Fibroblast of upper back skin (primary cell): ENCODE measurements around the gene TSPEAR.

ENCODE experiments used
- DNase-seq: peaks from one replicate; pipeline ENCODE4 v3.0.0-alpha.2; 2013

TSPEAR gene

GRCh38 chr21:44718093-44718492, 6.7 kb upstream of the TSPEAR start:
- no peak for DNase-seq

GRCh38 chr21:44716984-44717383, 5.6 kb upstream of the TSPEAR start:
- DNase-seq = peak; percentile 40

- no peak for DNase-seq
Observed at GRCh38 chr21:44714905-44715304, 3.5 kb upstream of the TSPEAR start.

- no peak for DNase-seq
Observed at GRCh38 chr21:44713846-44714245, 2.5 kb upstream of the TSPEAR start.

DNA sequence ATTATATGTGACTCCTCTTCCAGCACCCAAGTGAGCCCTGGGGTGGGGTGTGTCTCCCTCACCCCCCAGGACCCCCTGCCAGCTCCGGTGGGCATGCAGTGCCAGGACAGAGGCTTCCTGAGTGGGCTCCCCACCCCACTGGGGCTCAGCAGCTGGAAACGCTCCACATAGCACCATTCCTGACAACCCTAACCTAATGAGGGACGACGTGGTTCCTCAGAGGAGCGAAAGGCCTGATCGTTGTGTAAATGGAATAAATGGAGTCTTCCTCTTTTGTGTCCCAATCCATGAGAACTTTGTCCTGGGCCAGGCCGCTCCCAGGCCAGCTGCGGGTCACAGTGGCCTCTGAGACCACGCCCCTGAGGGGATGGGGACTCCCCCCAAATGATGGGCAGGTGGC, 1.8 kb upstream of the TSPEAR start:
- DNase-seq = no peak

DNA sequence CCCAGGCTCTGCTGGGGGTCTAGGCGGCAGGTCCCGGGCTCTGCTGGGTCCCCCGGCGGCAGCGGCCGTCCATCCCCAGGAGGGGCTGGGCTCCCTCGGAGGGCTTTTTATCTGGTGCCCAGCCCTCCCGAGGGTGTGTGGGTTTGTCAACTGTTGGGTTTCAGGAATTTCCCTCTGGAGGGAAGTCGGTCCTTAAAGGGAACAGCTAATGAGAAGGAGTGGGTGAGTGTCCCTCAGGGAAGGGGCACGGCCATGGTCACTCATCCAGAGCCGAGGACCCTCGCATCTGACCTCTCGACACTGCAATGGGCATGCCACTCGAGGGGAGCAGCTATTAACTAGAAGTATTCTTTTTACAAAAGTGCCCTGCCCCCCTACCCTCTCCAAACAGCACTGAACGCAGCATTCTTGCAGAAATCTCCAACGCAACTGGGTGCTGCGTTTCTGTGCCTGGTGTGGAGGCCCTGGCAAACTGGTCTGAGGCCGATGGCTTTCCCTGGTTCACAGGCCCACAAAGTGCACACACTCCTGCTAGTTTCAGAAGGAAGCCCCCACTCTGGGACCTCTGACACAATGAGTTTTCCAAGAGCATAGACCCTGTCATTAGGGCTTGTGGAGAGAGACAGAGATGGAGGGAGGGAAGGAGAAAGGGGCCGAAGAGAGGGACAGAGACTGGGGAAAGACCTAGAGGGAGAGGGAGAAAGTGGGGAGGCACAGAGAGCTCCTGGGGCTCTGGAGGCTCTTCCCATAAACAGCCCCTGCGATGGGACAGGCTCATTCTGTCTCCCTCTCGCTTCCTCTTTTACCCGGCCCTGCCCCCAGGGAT, 1.0 kb upstream of the TSPEAR start:
- no peak for DNase-seq

DNA sequence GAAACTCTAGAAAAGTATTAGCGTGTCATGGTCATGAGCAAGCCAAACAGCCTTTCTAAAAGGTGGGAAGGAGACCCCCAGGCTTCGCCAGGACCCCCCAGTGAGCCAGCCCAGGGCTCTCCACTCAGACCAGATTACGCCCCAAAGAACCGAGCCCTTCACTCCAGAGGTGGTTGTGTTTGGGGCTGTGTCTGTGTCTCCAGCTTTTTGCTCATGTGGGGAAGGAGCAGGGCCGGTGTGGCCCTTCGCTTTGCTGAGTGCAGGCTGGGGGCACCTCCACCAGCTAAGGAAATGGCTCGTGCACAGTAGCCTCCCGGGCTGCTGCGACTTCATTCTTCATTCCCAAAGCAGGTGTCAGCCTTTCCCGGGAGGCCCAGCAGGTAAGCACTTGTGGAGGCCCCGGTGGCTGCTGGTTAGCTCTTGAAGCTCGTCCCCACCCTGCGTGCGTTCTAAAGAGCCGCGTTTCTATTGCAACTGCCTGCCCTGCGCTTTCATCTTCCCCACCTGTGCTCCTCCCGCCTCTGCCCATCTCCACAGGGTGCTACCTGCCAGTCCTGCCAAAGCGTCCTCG, 531 bp downstream of the TSPEAR start:
- DNase-seq = no peak

GRCh38 chr21:44710294-44710665, 1.1 kb downstream of the TSPEAR start:
- no peak for DNase-seq

- DNase-seq = peak; percentile 3
Observed at GRCh38 chr21:44709426-44710293, 1.7 kb downstream of the TSPEAR start.

DNA sequence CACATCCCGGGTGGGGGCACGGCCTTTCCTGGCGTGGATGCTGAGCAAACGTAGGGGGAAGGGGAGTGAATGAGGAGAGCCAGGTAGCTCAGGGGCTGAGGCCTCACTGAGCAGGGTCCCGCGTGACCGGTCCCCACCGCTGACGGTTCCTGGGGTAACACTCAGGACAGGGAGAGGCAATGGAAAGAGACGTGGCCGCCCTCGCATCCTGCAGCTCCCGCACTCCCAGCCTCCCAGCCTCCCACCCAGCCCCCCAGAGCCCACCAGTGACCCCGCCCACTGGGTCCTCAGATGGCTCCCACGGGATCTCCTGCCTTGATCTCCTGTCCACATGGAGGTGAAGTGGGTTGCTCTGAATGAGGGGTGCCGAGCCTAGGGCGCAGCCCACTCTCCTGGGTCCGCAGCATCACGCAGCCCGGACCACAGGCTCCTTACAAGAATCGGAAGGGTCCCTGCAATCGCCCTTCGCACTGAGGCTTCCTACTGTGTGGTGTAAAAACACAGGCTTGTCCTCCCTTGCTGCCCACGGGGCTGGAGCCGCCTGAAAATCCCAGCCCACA, 2.4 kb downstream of the TSPEAR start:
- no peak for DNase-seq

GRCh38 chr21:44708213-44708865, 3.0 kb downstream of the TSPEAR start:
- no peak for DNase-seq

- no peak for DNase-seq
Observed at GRCh38 chr21:44706706-44707581, 4.4 kb downstream of the TSPEAR start.

GRCh38 chr21:44706026-44706705, 5.2 kb downstream of the TSPEAR start:
- DNase-seq = no peak

- DNase-seq = no peak
Observed at GRCh38 chr21:44704636-44705001, 6.8 kb downstream of the TSPEAR start.

- DNase-seq = no peak
Observed at GRCh38 chr21:44703731-44704635, 7.4 kb downstream of the TSPEAR start.

DNA sequence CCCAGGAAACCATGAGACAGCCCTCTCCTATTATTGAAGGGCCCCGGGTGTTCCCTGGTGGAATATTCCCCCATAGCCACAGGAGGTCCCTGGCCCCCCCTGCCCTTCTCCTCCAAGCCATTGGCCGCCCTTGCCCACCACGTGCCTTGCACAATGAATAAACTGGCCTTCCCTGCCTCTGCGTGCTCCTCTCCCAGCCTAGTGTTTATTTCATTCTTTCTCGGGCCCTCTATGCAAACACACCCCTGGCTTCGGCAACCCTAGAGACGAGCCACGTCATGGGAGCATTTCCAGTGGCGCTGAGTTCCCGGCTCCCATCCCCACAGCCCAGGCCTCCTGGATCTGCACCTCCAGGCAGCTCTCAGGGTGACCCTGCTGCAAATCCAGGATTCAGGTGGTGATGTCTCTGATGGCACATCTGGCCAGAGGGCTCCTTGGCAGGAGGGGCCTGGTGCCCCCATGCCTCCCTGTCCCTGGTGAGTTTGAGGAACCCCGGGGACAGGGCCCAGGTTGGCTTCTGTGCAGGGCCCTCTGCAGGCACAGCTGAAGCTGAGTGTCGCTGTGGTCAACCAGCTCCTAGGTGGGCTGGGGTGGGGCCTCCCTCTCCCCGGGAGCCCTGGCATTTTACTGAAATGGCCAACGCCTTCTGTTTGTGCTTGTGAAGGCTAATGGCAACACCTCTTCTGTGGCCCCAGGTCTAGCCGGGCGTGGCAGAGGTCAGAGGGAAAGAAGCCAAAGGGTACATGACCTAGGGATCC, 8.2 kb downstream of the TSPEAR start:
- no peak for DNase-seq

DNA sequence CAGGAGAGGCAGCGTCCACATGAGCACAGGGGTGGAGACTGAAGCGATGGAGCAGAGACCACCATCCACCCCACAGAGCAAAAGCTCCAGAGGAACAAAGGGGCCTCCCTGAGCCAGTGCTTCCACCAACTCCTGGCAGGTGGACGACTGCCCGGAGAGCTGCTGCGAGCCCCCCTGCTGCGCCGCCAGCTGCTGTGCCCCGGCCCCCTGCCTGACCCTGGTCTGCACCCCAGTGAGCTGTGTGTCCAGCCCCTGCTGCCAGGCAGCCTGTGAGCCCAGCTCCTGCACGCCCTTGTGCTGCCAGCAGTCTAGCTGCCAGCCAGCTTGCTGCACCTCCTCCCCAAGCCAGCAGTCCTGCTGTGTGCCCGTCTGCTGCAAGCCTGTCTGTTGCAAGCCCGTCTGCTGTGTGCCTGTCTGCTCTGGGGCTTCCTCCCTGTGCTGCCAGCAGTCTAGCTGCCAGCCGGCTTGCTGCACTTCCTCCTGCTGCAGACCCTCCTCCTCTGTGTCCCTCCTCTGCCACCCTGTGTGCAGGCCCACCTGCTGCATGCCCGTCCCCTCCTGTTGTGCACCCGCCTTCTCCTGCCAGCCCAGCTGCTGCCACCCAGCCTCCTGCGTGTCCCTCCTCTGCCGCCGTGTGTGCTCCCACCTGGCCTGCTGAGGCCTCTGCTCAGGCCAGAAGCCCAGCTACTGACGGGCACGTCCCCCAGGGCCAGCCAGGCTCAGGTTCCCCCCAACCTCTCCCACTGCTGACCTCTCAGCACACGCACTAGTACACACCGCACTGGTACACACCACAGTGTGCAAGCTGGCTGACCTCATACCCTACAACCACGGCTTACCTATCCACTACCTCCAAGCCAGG, 9.0 kb downstream of the TSPEAR start:
- DNase-seq = no peak

DNA sequence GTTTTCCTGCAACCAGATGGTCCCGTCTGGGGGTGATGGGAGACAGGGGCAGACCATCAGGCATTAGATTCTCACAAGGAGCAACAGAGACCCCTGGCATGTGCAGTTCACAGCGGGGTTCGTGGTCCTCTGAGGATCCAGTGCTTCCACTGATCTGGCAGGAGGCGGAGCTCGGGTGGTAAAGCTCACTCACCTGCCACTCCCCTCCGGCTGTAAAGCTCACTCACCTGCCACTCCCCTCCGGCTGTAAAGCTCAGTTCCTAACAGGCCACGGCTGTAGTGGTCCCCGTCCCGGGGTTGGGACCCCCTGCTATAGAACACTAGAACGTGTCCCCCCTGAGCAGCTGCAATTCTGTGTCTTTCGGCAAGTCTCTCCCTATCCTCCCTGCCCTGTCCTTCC, 9.8 kb downstream of the TSPEAR start:
- no peak for DNase-seq

DNA sequence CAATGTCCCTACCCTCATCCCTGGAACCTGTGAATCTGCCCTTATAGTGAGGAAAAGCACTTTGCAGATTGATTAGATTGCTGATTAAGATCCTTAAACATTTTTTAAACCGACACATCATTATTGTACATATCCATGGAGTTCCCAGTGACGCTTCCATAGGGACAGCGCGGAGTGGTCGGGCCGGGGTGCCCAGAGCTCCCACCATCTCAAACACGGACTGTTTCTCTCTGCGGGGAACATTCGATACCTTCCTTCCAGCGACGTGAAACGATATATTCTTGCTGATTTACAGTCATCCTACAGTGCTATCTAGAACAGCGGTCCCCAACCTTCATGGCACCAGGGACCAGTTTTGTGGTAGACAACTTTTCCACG, 10.4 kb downstream of the TSPEAR start:
- no peak for DNase-seq
